Loucy (cell line): ENCODE data around the gene TMEM108.

Source experiments
- H2AFZ ChIP-seq: fragments of 200-600 bp; sonication (generic); 2 replicates; pipeline ENCODE4 v1.6.0; 2016; ENCODE audit warnings: antibody characterized with exemption, mild to moderate bottlenecking, low read length, moderate library complexity
- H3F3A ChIP-seq: fragments of 200-600 bp; 2 replicates; pipeline ENCODE4 v1.6.0; 2016; ENCODE audit warnings: antibody characterized with exemption, low read depth, mild to moderate bottlenecking
- H3K27me3 ChIP-seq: fragments of 200-600 bp; sonication (generic); 2 replicates; pipeline ENCODE4 v1.6.1; 2014; ENCODE audit warnings: low read length, mild to moderate bottlenecking; ENCODE audit not compliant: insufficient read depth, poor library complexity, severe bottlenecking
- H3K36me3 ChIP-seq: fragments of 200-600 bp; sonication (generic); 2 replicates; pipeline ENCODE4 v1.6.1; 2016; ENCODE audit warnings: low read length; ENCODE audit not compliant: insufficient read depth
- H3K4me1 ChIP-seq: fragments of 200-600 bp; sonication (generic); 2 replicates; pipeline ENCODE4 v1.5.1; 2014; ENCODE audit warnings: low read length, mild to moderate bottlenecking; ENCODE audit not compliant: insufficient read depth, poor library complexity, severe bottlenecking
- H3K4me2 ChIP-seq: fragments of 200-600 bp; sonication (generic); 2 replicates; pipeline ENCODE4 v1.6.0; 2014; ENCODE audit warnings: antibody characterized with exemption, low read length, low read depth, mild to moderate bottlenecking; ENCODE audit not compliant: poor library complexity, severe bottlenecking
- H3K4me3 ChIP-seq: fragments of 200-600 bp; sonication (generic); 2 replicates; pipeline ENCODE4 v1.5.1; 2014; ENCODE audit warnings: low read length, mild to moderate bottlenecking, mixed read lengths; ENCODE audit not compliant: poor library complexity, severe bottlenecking
- H3K79me2 ChIP-seq: fragments of 200-600 bp; sonication (generic); 2 replicates; pipeline ENCODE4 v1.6.1; 2014; ENCODE audit warnings: low read length; ENCODE audit not compliant: insufficient read depth
- H3K9ac ChIP-seq: fragments of 200-600 bp; sonication (generic); 2 replicates; pipeline ENCODE4 v1.6.0; 2014; ENCODE audit warnings: mild to moderate bottlenecking, low read depth, low read length, moderate library complexity; ENCODE audit not compliant: poor library complexity, severe bottlenecking
- H3K9me2 ChIP-seq: fragments of 200-600 bp; sonication (generic); replicated peaks from 2 replicates; pipeline ENCODE4 v1.6.1; 2016; ENCODE audit warnings: low read depth, low read length, mixed read lengths
- H3K9me3 ChIP-seq: fragments of 200-600 bp; sonication (generic); 2 replicates; pipeline ENCODE4 v1.6.1; 2014; ENCODE audit warnings: mild to moderate bottlenecking, antibody characterized with exemption, low read length, low read depth; ENCODE audit not compliant: insufficient read depth
- H4K20me1 ChIP-seq: fragments of 200-600 bp; sonication (generic); 2 replicates; pipeline ENCODE4 v1.6.0; 2014; ENCODE audit warnings: antibody characterized with exemption, low read length, mild to moderate bottlenecking; ENCODE audit not compliant: insufficient read depth, poor library complexity, severe bottlenecking
- CTCF ChIP-seq: fragments of 200-600 bp; sonication (generic); conservative IDR thresholded peaks from 2 replicates; pipeline ENCODE4 v1.5.1; 2014; ENCODE audit warnings: mild to moderate bottlenecking, antibody characterized with exemption, low read length
- EZH2phosphoT487 ChIP-seq: fragments of 200-600 bp; IDR thresholded peaks from 2 replicates; pipeline ENCODE4 v1.6.1; 2018; ENCODE audit warnings: antibody characterized with exemption, mild to moderate bottlenecking, moderate library complexity, borderline replicate concordance

TMEM108 gene

GRCh38 chr3:133254716-133255115 lies 216.5 kb downstream of the TMEM108 start:
- no peaks in the 10 kb centered on the region for H3K27me3 ChIP-seq
- H3K9me2 ChIP-seq = no peaks in the 10 kb centered on the region
- no peak overlapping the region for H2AFZ ChIP-seq
- no peak overlapping the region for H3K4me2 ChIP-seq
- TF ChIP-seq CTCF (no peak), EZH2phosphoT487 (no peak)
- no peaks in the 10 kb centered on the region for H4K20me1 ChIP-seq
- no peak overlapping the region for H3K9ac ChIP-seq
- H3F3A ChIP-seq = no peaks in the 10 kb centered on the region
- no peaks in the 10 kb centered on the region for H3K79me2 ChIP-seq
- no peaks in the 10 kb centered on the region for H3K4me1 ChIP-seq
- H3K9me3 ChIP-seq = no peaks in the 10 kb centered on the region
- H3K36me3 ChIP-seq = no peaks in the 10 kb centered on the region
- H3K4me3 ChIP-seq = no peak overlapping the region

GRCh38 chr3:133256787-133257483 lies 218.7 kb downstream of the TMEM108 start:
- Histone ChIP-seq H3K36me3 (no peaks in the 10 kb centered on the region), H3K9me2 (no peaks in the 10 kb centered on the region), H2AFZ (no peak overlapping the region), H4K20me1 (no peaks in the 10 kb centered on the region), H3F3A (no peaks in the 10 kb centered on the region), H3K9me3 (no peaks in the 10 kb centered on the region), H3K9ac (no peak overlapping the region), H3K27me3 (no peaks in the 10 kb centered on the region), H3K4me1 (no peaks in the 10 kb centered on the region), H3K79me2 (no peaks in the 10 kb centered on the region), H3K4me2 (no peak overlapping the region), H3K4me3 (no peak overlapping the region)
- TF ChIP-seq CTCF (no peak), EZH2phosphoT487 (no peak)

GRCh38 chr3:133258358-133258757 lies 220.2 kb downstream of the TMEM108 start:
- Histone ChIP-seq H3F3A (no peaks in the 10 kb centered on the region), H3K27me3 (no peaks in the 10 kb centered on the region), H4K20me1 (no peaks in the 10 kb centered on the region), H3K4me3 (no peak overlapping the region), H3K9me3 (no peaks in the 10 kb centered on the region), H3K36me3 (no peaks in the 10 kb centered on the region), H3K4me2 (no peak overlapping the region), H3K79me2 (no peaks in the 10 kb centered on the region), H2AFZ (no peak overlapping the region), H3K9me2 (no peaks in the 10 kb centered on the region), H3K9ac (no peak overlapping the region), H3K4me1 (no peaks in the 10 kb centered on the region)
- no peak for TF ChIP-seq CTCF
- TF ChIP-seq EZH2phosphoT487 = no peak
